ENCODE data around the gene LAMTOR4. TPM values are rescaled to one million over a fixed set of nuclear protein-coding genes. Genes with fewer than 3 reads are reported as not detected.

The LAMTOR4 gene
- 59.9 and 108 TPM in 2 replicates for total RNA-seq

DNA sequence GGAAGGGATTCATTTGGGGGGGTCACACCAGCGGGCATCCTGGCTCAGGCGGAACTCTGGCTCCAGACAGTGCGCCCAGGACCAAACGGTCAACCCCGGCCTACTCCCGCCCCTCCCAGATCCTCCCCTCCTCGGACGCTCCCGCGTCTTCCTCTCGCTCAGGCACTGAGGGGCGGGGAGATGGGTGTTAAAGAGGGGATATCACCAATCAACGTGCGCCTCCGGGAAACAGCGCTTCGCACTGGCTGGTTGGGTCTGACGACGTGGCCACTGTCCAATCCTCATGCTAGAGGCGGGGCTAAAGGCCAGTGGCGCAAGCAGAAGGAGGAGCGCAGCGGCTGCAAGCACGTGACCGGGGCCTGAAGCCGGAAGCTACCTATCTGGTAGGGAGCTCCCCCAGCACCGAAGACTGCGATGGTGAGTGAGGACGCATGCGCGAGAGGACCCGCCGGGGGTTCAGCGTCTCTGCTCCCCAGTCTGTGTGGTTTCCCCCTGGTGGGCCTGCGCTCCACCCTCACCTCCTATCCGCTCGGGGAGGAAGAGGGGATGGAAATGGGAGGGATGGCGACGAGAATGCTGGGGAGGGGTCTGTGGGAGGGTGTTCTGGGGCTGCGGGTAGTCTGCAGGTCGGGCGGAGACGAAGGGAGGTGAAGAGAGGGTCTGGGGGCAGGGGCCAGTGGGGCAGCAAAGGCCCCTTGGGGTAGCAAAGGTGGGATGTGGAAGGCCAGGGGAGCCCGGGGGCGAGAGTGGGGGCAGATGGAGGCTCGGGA lies at the start of gene LAMTOR4:
TSS of gene LAMTOR4 (plus strand) at position 360 of the 770 bp plus-strand sequence. CDS start at position 415, 55 bp downstream.

DNA sequence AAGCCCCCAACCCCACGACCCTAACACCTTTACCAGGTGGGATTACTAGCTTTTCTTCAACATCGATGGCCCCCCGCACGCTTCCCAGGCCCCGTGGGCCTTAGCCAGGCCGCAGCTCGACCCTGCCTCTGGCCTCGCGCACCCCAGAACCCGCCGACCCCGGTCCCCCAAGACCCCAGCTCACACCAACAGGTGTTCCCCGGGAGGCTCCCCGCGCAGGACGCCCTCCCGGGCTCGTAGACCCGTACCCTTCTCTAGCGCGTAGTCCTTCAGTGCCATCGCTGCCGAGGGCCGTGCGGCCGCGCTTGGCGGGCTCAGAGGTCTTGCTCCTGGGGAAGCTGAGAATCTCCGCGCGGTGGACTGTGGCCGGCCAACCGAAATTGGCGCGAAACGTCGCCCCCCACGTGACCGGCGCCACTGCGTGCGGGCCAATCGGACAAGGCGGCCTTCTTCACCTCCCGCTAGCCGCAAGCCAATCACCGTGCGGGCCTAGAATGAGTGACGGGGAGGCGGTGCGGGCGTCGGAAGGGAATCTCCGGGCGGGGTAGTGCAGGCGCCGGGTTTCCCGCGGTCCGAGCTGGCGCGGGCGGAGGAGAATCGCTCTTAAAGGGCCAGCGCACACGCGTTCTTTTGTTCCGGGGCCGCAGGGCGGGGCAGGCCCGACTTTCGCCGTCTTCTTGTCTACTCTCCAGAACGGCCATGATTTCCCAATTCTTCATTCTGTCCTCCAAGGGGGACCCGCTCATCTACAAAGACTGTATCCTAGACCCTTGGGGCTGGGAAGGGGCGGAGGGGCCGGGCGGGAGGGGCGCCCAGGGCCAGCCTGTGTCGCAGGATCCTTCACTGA lies 47.5 kb upstream of the LAMTOR4 start, which contains the start of the genes AP4M1 and MCM7:
TSS of gene AP4M1 (plus strand) at position 628 of the 847 bp plus-strand sequence. CDS start at position 700, 72 bp downstream.
TSS of gene MCM7 (minus strand) at position 382 of the 847 bp plus-strand sequence. CDS start at position 279, 103 bp downstream.

DNA sequence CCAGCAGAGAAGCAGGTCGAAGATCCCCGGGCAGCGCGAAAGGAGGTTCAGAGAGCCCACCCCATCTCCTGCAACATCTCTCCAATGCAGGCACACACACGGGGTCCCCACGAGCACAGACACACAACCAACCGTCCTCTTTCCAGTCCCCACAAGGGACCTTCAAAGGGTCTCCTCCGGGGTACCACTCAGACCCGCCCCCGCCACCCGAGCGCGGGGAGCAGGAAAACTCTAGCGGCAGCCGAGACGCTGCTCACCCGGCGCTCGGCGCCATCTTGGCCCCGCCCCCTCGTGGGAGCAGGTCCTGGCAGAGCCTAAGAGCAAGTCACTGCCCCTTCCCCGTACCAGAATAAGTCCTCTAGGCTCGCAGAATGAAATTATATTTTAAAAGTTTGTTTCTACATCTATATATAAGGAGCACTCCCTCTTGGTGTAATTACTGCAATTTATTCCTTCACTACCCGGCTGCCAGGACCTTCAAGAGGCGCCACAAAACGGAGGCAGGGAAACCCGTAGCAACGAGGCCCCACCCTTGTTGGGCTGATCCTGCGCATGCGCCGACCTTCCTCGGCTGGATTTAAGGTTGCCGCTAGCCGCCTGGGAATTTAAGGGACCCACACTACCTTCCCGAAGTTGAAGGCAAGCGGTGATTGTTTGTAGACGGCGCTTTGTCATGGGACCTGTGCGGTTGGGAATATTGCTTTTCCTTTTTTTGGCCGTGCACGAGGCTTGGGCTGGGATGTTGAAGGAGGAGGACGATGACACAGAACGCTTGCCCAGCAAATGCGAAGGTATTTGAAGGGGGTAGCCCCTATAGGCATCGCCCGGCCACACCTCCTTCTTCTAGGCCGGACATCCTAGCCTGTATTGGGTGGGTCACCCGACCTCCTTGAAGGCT lies 29.4 kb upstream of the LAMTOR4 start, which contains the start of the genes CNPY4 and TAF6:
TSS of gene CNPY4 (plus strand) at position 563 of the 898 bp plus-strand sequence. CDS start at position 674, 111 bp downstream.
TSS of gene TAF6 (minus strand) at position 287 of the 898 bp plus-strand sequence. CDS start 5,149 bp downstream, outside the sequence.

DNA sequence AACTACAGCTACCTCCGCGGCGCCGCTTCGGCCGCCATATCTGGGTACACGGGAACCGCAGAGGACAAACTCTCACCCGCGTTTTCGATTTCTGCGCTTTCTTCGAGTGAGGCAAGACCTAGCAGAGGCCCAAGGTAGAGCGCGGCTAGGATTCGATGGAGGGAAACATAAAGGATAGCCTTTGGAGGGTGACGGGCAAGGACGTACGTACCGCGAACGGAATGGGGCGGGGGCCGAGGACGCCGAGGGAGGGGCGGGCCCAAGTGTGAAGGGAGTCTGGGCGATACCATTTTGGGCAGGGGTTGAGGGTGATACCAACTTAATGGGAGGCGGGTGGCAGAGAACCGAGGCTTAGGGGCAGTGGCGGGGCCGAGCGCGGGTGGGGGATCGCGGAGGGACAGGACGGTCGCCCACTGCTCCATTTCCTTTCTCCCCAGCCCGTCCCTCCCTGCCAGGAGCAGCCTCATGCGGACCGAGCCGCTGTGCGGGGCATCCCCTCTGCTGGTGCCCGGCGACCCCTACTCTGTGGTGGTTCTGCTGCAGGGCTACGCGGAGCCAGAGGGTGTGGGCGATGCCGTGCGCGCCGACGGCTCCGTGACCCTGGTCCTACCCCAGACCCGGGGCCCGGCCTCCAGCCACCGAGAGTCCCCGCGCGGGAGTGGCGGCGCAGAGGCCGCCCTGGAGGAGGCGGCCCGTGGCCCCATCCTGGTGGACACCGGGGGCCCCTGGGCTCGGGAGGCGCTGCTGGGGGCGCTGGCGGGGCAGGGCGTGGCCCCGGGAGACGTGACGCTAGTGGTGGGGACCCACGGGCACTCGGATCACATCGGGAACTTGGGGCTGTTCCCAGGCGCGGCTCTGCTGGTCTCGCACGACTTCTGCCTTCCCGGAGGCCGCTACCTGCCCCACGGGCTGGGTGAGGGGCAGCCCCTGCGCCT lies 21.5 kb upstream of the LAMTOR4 start, which contains the start of gene MBLAC1:
TSS of gene MBLAC1 (plus strand) at position 37 of the 935 bp plus-strand sequence. CDS start at position 466, 429 bp downstream.

DNA sequence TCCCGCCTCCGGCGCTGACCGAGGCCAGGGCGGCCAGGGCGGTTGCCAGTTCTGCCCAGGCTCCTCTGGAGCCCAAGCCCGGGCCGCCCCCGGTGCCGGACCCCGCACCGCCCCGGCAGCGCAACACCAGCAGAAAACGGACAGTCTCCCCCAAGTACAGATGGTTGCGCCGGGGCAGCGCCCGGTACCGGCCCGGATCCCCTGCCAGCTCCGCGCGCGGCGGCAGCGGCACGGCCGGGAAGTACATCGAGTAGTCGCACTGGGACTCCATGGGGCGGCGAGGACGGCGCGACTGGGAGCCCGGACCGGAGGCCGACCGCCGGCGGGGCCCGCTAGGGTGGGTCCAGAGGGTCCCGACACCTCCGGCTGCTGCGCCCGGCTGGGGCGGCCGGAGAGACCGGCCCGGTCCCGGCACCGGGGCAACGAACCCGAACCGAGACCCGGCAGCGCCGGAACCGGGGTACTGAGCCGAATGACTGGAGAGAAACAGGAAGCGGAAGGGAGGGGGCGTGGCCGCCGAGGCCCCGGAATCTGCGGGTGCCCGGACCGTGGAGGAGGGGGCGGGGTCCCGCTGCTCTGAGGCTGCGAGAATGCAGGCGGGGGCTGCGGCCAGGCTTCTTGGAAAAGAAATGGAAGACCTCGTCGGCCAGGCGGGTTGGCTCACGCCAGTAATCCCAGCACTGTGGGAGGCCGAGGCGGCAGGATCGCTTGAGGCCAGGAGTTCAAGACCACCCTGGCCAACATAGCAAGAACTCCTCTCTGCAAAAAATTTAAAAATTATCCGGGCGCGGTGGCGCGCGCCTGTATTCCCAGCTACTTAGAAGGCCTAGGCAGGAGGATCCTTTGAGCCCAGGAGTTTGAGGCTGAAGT lies 9.7 kb downstream of the LAMTOR4 start, which contains the start of gene TRAPPC14:
TSS of gene TRAPPC14 (minus strand) at position 495 of the 870 bp plus-strand sequence. CDS start at position 271, 224 bp downstream.

DNA sequence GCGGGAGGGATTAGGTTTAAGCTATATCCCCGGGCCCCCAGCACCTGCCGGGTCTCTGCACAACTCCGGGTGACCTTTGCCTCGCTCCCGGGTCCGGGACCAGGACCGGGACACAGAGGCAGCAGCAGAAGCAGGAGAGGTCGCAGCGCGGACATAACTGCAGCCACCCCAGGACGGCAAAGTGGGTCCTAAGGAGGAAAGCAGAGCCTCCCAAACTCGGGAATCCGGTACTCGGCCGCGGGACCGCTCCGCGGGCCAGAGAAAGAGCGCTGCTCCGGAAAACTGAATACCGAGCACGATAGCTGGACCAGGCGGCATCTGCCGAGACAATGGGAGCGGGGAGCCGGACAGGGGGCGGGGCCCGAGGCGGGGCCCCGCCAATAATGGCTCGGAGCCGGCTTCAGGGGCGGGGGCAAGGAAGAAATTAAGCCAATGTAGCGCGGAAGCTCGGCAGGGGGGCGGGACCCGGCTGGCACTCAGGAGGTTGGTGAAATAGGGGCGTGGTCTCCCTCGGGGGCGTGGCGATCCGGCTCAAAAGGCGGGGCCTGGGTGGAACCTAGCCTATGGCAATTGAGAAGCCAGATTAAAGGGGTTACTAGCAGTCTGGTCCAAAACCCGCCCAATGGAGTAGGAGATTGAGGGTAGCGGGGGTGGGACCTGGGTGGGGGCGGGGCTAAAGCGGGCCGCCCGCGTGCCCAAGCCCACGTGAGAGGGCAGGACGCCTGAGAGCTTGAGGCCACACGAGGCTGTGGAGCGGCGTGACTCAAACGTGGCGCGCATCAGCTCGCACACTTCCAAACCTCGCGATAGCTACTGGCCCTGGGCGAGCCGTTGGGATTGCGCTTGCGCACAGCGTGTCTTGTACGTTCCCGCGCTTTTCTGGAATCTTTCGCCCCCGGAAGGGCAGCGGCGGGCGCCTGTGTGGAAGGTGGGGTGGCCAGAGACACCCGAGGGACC lies 28.6 kb downstream of the LAMTOR4 start, which contains the start of the genes GPC2 and STAG3:
TSS of gene GPC2 (minus strand) at position 337 of the 957 bp plus-strand sequence. CDS start at position 155, 182 bp downstream.
TSS of gene STAG3 (plus strand) at position 874 of the 957 bp plus-strand sequence. CDS start 2,639 bp downstream, outside the sequence.

Other genes with a start within 250 kb of the LAMTOR4 start
- 38.3 and 46.0 TPM in 2 replicates for gene TRIM4, start 229.4 kb upstream of the LAMTOR4 start, total RNA-seq
- gene GJC3, start 219.3 kb upstream of the LAMTOR4 start, total RNA-seq: not detected in 2 replicates
- gene AZGP1, start 172.9 kb upstream of the LAMTOR4 start, total RNA-seq: not detected in 2 replicates
- 44.7 and 48.1 TPM in 2 replicates for gene ZKSCAN1, start 133.3 kb upstream of the LAMTOR4 start, total RNA-seq
- gene ZSCAN21, start 99.1 kb upstream of the LAMTOR4 start, total RNA-seq: 10.2 and 13.9 TPM in 2 replicates
- gene ZNF3, start 67.2 kb upstream of the LAMTOR4 start, total RNA-seq: 24.9 and 32.3 TPM in 2 replicates
- gene COPS6, start 59.9 kb upstream of the LAMTOR4 start, total RNA-seq: 74.6 and 113 TPM in 2 replicates
- gene MCM7, start 47.5 kb upstream of the LAMTOR4 start, total RNA-seq: 16.7 and 118 TPM in 2 replicates
- 33.2 and 53.1 TPM in 2 replicates for gene AP4M1, start 47.3 kb upstream of the LAMTOR4 start, total RNA-seq
- 65.5 and 69.7 TPM in 2 replicates for gene TAF6, start 29.6 kb upstream of the LAMTOR4 start, total RNA-seq
- gene CNPY4, start 29.3 kb upstream of the LAMTOR4 start, total RNA-seq: 31.3 and 37.7 TPM in 2 replicates
- 2.5 and 3.6 TPM in 2 replicates for gene MBLAC1, start 22.0 kb upstream of the LAMTOR4 start, total RNA-seq
- 4.8 and 7.1 TPM in 2 replicates for gene TRAPPC14, start 9.8 kb downstream of the LAMTOR4 start, total RNA-seq
- 4.1 and 12.7 TPM in 2 replicates for gene GAL3ST4, start 19.7 kb downstream of the LAMTOR4 start, total RNA-seq
- gene GPC2, start 28.5 kb downstream of the LAMTOR4 start, total RNA-seq: 1.8 and 2.6 TPM in 2 replicates
- 0.66 and 1.6 TPM in 2 replicates for gene STAG3, start 29.0 kb downstream of the LAMTOR4 start, total RNA-seq
- gene PVRIG, start 71.0 kb downstream of the LAMTOR4 start, total RNA-seq: 0.17 TPM in 1 of 2 replicates, not detected in the other
- not detected in 2 replicates for gene SPDYE3, start 158.8 kb downstream of the LAMTOR4 start, total RNA-seq
- 7.8 and 8.9 TPM in 2 replicates for gene PILRB, start 209.2 kb downstream of the LAMTOR4 start, total RNA-seq
- gene PILRA, start 224.6 kb downstream of the LAMTOR4 start, total RNA-seq: 0.15 and 0.50 TPM in 2 replicates